H1 (cell line): ENCODE results near the gene FAM193B. TPM values are rescaled to one million over a fixed set of nuclear protein-coding genes. Genes with fewer than 3 reads are reported as not detected.

Experiments used
- JUN ChIP-seq: IDR thresholded peaks from 2 replicates; pipeline ENCODE4 v1.6.1; 2011; ENCODE audit warnings: low read depth, mild to moderate bottlenecking, improper control_type of control experiment, low read length
- POLR2AphosphoS5 ChIP-seq: IDR thresholded peaks from 2 replicates; pipeline ENCODE4 v1.6.1; 2011; ENCODE audit warnings: low read depth, low read length
- RFX5 ChIP-seq: IDR thresholded peaks from 2 replicates; pipeline ENCODE4 v1.6.1; 2011; ENCODE audit warnings: low read depth, low read length, improper control_type of control experiment, borderline replicate concordance
- polyA plus RNA-seq, 7 experiments: library from polyadenylated mRNA; depleted of rRNA in 3 of 7; stranded (reverse) in 5 of 7; unstranded in 2 of 7; fragments of >200 nt in 5 of 7; fragments of 200-250 nt in 2 of 7; gene quantifications; 1 replicate in 5 of 7; 2 replicates in 1 of 7; 4 replicates in 1 of 7; pipeline versions ENCODE4 v1.2.1 to v1.2.3, GENCODE V29; 2011 to 2013; ENCODE audit warnings: missing spikeins in 2 of 7, mixed read lengths in 2 of 7
- total RNA-seq: library from RNA; stranded (reverse); fragmentation: NEBNext Ultra II Directional; extraction: Animal tissue kit (Norgen Biotek cat#: 25700); gene quantifications from 2 replicates; pipeline ENCODE4 v1.2.1, GENCODE V29; 2021

The FAM193B gene
- total and polyA plus RNA-seq, 2 of the 8 experiments (the other 6 are each of a cell fraction or from before 2014, with no cell fraction given): 49.9 to 69.8 TPM

DNA sequence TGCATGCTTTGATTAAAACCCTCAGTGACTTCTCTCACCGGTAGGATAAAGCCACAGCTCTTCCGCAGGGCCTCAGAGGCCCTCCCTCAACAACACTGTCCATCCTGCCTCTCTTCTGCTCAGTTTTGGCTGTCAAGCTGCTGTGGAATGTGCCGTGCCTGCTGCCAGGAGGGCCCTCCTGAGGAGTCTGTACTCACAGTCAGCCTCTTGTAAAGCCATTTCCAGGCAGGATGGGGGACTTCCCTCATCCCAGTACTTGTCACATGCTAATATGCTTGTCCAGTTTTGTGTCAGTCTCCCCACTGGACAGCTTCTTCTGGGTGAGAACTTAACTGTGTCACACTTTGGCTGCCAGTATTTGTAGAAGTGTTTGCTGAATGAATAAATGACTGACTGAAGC is 23.7 kb downstream of the FAM193B start (continued):
- TF ChIP-seq JUN (no peak), RFX5 (no peak), POLR2AphosphoS5 (no peak)
